ENCODE results near the gene TATDN3.
"Not testable (repeated sequence)": the region's sequence is repeated elsewhere in the genome, so short reads cannot be mapped to it uniquely, and the experiment has no call there.

Gene TATDN3

DNA sequence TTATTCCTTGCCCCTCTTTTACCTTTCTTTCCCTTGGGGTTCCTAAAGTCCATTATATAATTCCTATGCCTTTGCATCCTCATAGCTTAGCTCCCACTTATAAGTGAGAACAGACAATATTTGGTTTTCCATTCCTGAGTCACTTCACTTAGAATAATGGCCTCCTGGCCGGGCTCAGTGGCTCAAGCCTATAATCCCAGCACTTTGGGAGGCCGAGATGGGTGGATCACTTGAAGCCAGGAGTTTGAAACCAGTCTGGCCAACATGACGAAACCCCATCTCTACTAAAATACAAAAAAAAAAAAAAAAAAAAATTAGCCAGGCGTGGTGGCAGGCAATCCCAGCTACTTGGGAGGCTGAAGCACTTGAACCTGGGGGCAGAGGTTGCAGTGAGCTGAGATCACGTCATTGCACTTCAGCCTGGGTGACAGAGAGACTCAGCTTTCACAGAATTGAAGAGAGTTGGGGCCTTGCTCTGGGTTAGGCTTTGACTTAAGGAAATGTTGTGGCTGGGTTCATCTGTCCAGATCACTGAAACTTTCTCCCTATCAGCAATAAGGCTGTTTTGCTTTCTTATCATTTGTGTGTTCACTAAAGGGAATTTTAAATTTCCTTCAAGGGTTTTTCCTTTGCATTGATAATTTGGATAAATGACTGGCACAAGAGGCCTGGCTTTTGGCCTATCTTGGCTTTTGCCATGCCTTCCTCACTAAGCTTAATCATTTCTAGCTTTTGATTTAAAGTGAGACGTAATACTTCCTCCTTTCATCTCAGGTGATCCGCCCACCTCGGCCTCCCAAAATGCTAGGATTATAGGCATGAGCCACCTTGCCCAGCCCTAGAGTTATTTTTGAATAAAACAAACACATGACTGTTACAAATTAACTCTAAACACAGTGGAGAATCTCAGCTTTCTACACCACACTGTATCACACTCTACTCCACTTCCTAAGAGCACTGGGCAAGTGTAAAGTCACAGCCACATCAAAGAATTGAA is 41.8 kb downstream of the TATDN3 start:
- peak; percentile 19 for DNase-seq

DNA sequence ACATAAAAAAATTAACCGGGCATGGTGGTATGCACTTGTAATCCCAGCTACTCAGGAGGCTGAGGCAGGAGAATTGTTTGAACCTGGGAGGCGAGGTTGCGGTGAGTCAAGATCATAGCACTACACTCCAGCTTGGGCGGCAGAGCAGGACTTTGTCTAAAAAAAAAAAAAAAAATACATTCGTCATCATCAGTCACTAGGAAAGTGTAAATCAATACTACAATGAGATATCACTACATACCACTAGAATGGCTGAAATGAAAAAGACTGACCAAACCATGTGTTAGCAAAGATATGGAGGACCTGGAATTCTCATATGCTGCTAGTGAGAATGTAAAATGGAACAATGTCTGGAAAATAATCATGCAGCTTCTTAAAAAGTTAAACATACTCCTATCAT is 46.5 kb downstream of the TATDN3 start:
- DNase-seq = no peak

DNA sequence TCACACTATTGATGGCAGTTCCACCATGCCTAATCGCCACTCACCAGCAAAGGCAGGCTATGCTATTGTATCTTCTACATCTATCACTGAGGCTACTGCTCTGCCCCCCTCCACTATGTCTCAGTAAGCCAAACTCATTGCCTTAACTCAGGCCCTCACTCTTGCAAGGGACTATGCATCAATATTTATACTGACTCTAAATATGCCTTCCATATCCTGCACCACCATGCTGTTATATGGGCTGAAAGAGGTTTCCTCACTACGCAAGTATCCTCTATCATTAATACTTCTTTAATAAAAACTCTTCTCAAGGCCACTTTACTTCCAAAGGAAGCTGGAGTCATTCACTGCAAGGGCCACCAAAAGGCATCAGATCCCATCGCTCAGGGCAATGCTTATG is 52.8 kb downstream of the TATDN3 start:
- DNase-seq = not testable (repeated sequence)

DNA sequence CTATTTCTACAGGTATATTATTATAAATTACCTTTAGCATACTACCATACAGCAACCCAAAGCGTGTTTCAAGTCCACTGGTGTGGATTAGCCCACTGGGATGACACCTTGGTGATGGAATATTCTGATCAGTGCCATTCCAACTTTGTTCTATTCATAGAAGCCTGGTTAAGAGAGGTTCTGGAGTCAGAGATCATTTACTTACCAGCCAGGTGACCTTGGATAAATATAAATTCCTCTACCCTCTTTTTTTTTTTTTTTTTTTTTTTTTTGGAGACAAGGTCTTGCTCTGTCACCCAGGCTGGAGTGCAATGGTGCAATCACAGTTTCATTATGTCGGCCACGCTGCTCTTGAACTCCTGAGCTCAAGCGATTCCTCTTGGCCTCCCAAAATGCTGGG is 55.9 kb downstream of the TATDN3 start, which contains the start of gene SPATA45:
SPATA45 (minus strand) TSS at position 101 of the 400 bp plus-strand sequence. CDS start 11,500 bp downstream, outside the sequence.
- DNase-seq = no peak

DNA sequence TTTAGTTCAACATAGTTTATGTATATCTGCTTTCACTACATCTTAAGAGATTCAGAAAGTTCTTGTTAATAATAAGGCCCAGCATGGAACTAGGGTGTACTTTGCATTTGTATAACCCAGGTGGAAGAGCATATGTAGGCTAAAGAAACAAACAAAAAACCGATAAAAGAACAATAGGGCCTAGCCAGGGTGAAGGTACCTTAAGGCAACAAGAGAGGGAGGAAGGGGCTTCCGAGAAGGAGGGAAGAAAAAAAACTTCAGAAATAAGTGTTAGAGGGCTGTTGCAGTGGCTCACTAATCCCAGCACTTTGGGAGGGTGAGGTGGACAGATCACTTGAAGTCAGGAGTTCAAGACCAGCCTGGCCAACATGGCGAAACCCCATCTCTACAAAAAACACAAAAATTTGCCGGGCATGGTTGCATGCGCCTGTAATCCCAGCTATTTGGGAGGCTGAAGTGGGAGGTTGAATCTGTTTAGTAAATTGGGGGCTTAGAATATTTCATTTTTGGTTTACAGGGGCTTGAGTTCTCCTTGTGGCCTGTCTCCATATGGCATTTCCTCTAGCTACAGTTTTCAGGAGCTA is 60.5 kb downstream of the TATDN3 start:
- no peak for DNase-seq

GRCh38 chr1:212853658-212854057 is 62.0 kb downstream of the TATDN3 start:
- DNase-seq = no peak

GRCh38 chr1:212856755-212857154 is 65.1 kb downstream of the TATDN3 start:
- DNase-seq = no peak

GRCh38 chr1:212857992-212858460 is 66.3 kb downstream of the TATDN3 start, which contains the start of gene FLVCR1:
FLVCR1 (plus strand) TSS chr1:212858275; CDS start chr1:212858453, 178 bp downstream.
- DNase-seq = peak; percentile 97

DNA sequence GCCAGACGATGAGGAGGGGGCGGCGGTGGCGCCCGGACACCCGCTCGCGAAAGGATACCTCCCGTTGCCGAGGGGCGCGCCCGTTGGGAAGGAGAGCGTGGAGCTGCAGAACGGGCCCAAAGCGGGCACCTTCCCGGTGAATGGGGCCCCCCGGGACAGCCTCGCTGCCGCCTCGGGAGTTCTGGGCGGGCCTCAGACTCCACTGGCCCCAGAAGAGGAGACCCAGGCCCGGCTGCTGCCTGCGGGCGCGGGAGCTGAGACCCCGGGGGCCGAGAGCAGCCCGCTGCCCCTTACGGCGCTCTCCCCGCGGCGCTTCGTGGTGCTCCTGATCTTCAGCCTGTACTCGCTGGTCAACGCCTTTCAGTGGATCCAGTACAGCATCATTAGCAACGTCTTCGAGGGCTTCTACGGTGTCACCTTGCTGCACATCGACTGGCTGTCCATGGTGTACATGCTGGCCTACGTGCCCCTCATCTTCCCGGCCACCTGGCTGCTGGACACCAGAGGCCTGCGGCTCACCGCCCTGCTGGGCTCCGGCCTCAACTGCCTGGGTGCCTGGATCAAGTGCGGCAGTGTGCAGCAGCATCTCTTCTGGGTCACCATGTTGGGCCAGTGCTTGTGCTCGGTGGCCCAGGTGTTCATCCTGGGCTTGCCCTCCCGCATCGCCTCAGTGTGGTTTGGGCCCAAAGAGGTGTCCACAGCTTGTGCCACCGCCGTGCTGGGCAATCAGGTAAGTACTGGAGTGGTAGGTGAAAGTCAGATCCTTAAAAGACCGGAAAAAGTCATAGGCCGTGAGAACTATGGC is 67.0 kb downstream of the TATDN3 start:
- peak; percentile 11 for DNase-seq

- DNase-seq = no peak
Measured at GRCh38 chr1:212860713-212861581, 69.3 kb downstream of the TATDN3 start.

- DNase-seq = no peak
Measured at GRCh38 chr1:212862111-212862690, 70.5 kb downstream of the TATDN3 start.

DNA sequence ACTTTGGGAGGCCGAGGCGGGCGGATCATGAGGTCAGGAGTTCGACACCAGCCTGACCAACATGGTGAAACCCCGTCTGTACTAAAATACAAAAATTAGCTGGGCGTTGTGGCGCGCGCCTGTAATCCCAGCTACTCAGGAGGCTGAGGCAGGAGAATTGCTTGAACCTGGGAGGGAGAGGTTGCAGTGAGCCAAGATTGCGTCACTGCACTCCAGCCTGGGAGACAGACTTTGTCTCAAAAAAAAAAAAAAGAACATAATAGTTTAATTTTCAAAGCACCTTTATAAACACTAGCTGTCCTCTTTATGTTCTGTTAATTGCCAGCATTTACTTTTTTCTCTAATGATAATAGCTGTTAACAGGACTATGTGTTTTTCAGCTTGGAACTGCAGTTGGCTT is 71.7 kb downstream of the TATDN3 start:
- not testable (repeated sequence) for DNase-seq

DNA sequence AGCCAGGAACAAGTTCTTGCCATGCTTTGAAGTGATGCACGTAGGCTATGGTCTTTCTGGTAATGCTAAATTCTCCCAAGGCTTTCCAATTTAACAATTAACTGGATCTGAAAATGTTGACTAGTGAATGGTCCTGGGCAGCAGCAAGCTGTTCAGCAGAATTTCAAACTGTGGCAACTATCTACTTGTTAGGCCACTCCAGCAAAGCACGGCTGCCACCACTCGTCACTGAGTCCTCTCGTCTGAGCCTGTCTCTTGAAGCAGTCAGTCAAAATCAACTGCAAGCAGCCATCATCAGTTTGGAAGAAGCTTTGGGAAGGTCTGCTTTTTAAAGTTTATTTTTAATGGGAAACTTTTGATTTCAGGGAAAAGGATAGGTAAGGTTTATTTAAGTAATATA is 72.5 kb downstream of the TATDN3 start:
- DNase-seq = no peak

All from activated CD4-positive, alpha-beta T cell treated with anti-CD3 and anti-CD28 coated beads for 48 hours (primary cell).